ENCODE measurements around the gene TXNDC16.

- TF ChIP-seq POLR2AphosphoS5 (IDR thresholded peaks at IDR 0.05) (no peak), POLR2A (IDR thresholded peaks at IDR 0.05) (no peak)
These were observed 4.8 kb downstream of the TXNDC16 start for GRCh38 chr14:52547526-52547925.

All from upper lobe of left lung (tissue), 4 donors.